Type B pancreatic cell (in vitro differentiated cells): Measurements from ENCODE around the gene GRK1. TPM values are rescaled to one million over a fixed set of nuclear protein-coding genes. Genes with fewer than 3 reads are reported as not detected.

ENCODE experiments used
- DNase-seq: peaks from one replicate; pipeline ENCODE4 v3.0.0; 2021; ENCODE audit warnings: mixed read lengths; ENCODE audit not compliant: unreplicated experiment; ENCODE audit errors: extremely low spot score
- H3K27ac Mint-ChIP-seq: 2 replicates; pipeline ENCODE4 v1.8.0; 2021; ENCODE audit warnings: mild to moderate bottlenecking, mixed read lengths
- H3K27me3 Mint-ChIP-seq: 2 replicates; pipeline ENCODE4 v1.8.0; 2021; ENCODE audit warnings: mixed read lengths
- H3K36me3 Mint-ChIP-seq: 2 replicates; pipeline ENCODE4 v1.8.0; 2021; ENCODE audit warnings: mixed read lengths
- H3K4me1 Mint-ChIP-seq: one replicate; pipeline ENCODE4 v1.8.0; 2021; ENCODE audit warnings: mixed read lengths; ENCODE audit not compliant: unreplicated experiment
- H3K4me3 Mint-ChIP-seq: 2 replicates; pipeline ENCODE4 v1.8.0; 2021; ENCODE audit warnings: mild to moderate bottlenecking, mixed read lengths
- H3K9me3 Mint-ChIP-seq: 2 replicates; pipeline ENCODE4 v1.8.0; 2021; ENCODE audit warnings: mixed read lengths
- CTCF ChIP-seq: fragments of 200-600 bp; sonication (generic); conservative IDR thresholded peaks from 2 replicates; pipeline ENCODE4 v1.5.0; 2021; ENCODE audit warnings: antibody characterized with exemption, mild to moderate bottlenecking
- total RNA-seq: library from RNA; stranded (reverse); gene quantifications from 2 replicates; pipeline ENCODE4 v1.2.1, GENCODE V29; 2021; ENCODE audit warnings: low replicate concordance

The GRK1 gene
- total RNA-seq, 1 donor from 2014 or later: 0.85 TPM

GRCh38 chr13:113784645-113785024 is 117.6 kb downstream of the GRK1 start:
- Mint-ChIP-seq H3K4me1 (no peaks in the 10 kb centered on the region), H3K27ac (no peak overlapping the region), H3K9me3 (no peaks in the 10 kb centered on the region), H3K36me3 (no peaks in the 10 kb centered on the region), H3K4me3 (no peak overlapping the region), H3K27me3 (peaks cover 36% of the 10 kb centered on the region)
- TF ChIP-seq CTCF: no peak
- no peak for DNase-seq

GRCh38 chr13:113785051-113786010 is 118.3 kb downstream of the GRK1 start:
- Mint-ChIP-seq H3K27me3 (peaks cover 37% of the 10 kb centered on the region), H3K4me1 (no peaks in the 10 kb centered on the region), H3K36me3 (no peaks in the 10 kb centered on the region), H3K4me3 (no peak overlapping the region), H3K9me3 (no peaks in the 10 kb centered on the region), H3K27ac (no peak overlapping the region)
- DNase-seq: no peak
- TF ChIP-seq CTCF: no peak

GRCh38 chr13:113786262-113786841 is 119.3 kb downstream of the GRK1 start:
- H3K4me1 Mint-ChIP-seq: no peaks in the 10 kb centered on the region
- H3K9me3 Mint-ChIP-seq: no peaks in the 10 kb centered on the region
- peaks cover 32% of the 10 kb centered on the region for H3K27me3 Mint-ChIP-seq
- no peak overlapping the region for H3K27ac Mint-ChIP-seq
- H3K4me3 Mint-ChIP-seq: no peak overlapping the region
- H3K36me3 Mint-ChIP-seq: no peaks in the 10 kb centered on the region
- DNase-seq: no peak
- TF ChIP-seq CTCF: no peak

Other genes starting within 250 kb of the GRK1 start
- gene ADPRHL1, start 213.7 kb upstream of the GRK1 start, total RNA-seq: 2.5 and 4.1 TPM in 2 replicates
- gene DCUN1D2, start 176.5 kb upstream of the GRK1 start, total RNA-seq: 17.2 and 29.2 TPM in 2 replicates
- gene TFDP1, start 82.5 kb upstream of the GRK1 start, total RNA-seq: 78.4 and 78.8 TPM in 2 replicates
- gene ATP4B, start 9.0 kb upstream of the GRK1 start, total RNA-seq: 2.0 and 26.7 TPM in 2 replicates
- 0.92 and 1.9 TPM in 2 replicates for gene TMEM255B, start 92.0 kb downstream of the GRK1 start, total RNA-seq
- gene GAS6, start 196.9 kb downstream of the GRK1 start, total RNA-seq: 42.9 and 102 TPM in 2 replicates